ENCODE measurements around the gene CHERP.

DNA sequence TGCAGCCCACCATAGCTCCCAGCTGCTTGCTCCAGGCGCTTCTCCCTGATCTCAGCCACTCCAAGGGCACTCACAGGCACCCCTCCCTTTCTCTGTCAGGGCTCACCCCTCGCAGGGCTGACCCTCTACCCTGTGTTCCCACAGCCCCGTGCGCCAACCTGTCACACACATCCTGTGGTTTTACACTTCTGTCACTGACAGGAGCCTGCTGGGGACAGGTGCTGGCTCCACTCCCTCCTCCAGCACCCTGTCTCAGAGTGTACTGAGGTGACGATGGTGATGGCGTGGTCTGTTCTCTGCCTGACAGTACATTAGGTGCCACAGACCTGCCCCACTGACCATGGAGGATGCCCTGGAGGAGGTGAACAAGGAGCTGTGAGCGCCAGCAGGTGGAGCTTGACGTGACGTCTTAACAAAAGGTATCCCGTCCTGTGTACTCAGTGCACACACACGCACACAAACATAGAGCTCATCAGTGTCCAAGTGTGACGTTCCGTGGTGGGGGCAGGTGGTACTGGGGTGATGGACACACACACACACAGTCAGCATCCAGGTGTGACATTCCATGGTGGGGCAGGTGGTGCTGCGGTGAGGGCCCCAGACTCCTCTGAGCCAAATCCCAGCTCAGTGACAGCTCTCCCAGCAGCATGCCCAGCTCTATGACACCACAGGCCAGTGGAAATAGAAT lies 25.2 kb downstream of the CHERP start:
- TF ChIP-seq, protein P1, sequence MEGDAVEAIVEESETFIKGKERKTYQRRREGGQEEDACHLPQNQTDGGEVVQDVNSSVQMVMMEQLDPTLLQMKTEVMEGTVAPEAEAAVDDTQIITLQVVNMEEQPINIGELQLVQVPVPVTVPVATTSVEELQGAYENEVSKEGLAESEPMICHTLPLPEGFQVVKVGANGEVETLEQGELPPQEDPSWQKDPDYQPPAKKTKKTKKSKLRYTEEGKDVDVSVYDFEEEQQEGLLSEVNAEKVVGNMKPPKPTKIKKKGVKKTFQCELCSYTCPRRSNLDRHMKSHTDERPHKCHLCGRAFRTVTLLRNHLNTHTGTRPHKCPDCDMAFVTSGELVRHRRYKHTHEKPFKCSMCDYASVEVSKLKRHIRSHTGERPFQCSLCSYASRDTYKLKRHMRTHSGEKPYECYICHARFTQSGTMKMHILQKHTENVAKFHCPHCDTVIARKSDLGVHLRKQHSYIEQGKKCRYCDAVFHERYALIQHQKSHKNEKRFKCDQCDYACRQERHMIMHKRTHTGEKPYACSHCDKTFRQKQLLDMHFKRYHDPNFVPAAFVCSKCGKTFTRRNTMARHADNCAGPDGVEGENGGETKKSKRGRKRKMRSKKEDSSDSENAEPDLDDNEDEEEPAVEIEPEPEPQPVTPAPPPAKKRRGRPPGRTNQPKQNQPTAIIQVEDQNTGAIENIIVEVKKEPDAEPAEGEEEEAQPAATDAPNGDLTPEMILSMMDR (conservative IDR thresholded peaks at IDR 0.05), result no peak
- no peak for TF ChIP-seq EZH2 (IDR thresholded peaks at IDR 0.05; ENCODE audit: low read depth)

All from PC-9 (cell line).